Measurements from ENCODE around the gene NAA10. TPM values are rescaled to one million over a fixed set of nuclear protein-coding genes. Genes with fewer than 3 reads are reported as not detected.

Gene NAA10
- total RNA-seq, 4 donors from 2014 or later = 89.3 to 106 (median 95.4) TPM

- Histone ChIP-seq H3K4me1 (peaks cover 41 to 62% (median 54%) of the 10 kb centered on the region in 4 donors), H3K27ac (replicated peaks in 1 of 4) (peak overlapping the region; percentile 95 to 99 (median 98)), H3K9me3 (no peaks in the 10 kb centered on the region), H3K36me3 (peaks cover 3 to 26% (median 23%) of the 10 kb centered on the region in 4 donors), H3K27me3 (no peaks in the 10 kb centered on the region), H3K4me3 (peak overlapping the region in 1 of 4 donors; percentile 16)
- no peak for TF ChIP-seq POLR2A (IDR thresholded peaks at IDR 0.05; ENCODE audit: low read depth)
- intact Hi-C loops (cut with DNase I) = no loop called here
- no peak for DNase-seq (ENCODE audit: extremely low spot score)
- 69% methylated on average over 9 of the region's 14 CpGs for WGBS
Observed at GRCh38 chrX:153966841-153967535, 32.2 kb upstream of the NAA10 start.

DNA sequence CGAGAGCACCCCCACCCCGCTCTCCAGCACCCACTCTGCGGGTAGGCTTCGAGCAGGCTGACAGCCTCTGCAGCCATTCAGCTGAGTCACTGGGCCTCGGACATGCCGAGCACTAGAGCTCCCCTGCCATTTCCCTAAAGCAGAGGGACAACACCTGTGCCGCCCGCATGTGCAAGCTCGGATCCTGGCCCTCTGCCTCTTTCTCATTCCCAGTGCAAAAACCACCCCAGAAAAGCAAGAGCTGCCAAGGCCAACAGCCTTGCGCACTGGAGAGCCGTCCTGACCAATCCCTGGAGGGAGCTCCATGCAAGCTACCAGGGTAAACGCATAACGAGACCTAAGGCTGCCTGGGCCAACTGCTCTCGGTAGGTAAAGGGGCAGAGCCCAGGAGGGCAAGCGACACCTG is 31.4 kb upstream of the NAA10 start:
- Histone ChIP-seq H3K36me3 (peaks cover 9 to 33% (median 30%) of the 10 kb centered on the region in 4 donors), H3K27ac (replicated peaks in 1 of 4) (peak overlapping the region; percentile 95 to 99 (median 98)), H3K4me1 (peaks cover 41 to 62% (median 54%) of the 10 kb centered on the region in 4 donors), H3K27me3 (no peaks in the 10 kb centered on the region), H3K4me3 (no peak overlapping the region), H3K9me3 (no peaks in the 10 kb centered on the region)
- TF ChIP-seq EP300 (IDR thresholded peaks at IDR 0.05) (no peak), POLR2AphosphoS5 (IDR thresholded peaks at IDR 0.05) (peak; percentile 13 to 19)
- intact Hi-C loops (cut with DNase I) = no loop called here
- no peak for DNase-seq (ENCODE audit: extremely low spot score)
- WGBS = 53% methylated on average over 6 of the region's 15 CpGs

DNA sequence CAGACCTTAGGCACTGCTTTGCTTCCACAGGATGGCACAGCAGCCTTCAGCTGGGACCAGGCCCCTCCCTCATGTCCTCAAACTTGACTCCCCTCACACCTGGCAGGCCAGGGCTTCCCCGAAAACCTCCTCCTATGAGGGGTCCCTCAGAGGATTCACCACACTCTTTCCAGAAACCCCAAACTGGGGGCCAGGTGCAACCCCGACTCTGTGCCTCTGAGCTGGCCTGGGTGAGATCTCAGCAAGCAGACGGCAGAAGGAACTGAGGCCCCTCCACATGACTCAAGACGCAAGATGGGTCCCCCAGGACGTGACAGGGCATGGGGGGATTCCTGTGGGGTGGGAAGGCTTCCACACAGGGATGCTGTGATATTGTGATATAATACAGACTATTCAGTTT is 30.6 kb upstream of the NAA10 start:
- WGBS = 85% methylated on average over 4 of the region's 5 CpGs
- Histone ChIP-seq H3K4me3 (no peak overlapping the region), H3K4me1 (peaks cover 41 to 62% (median 54%) of the 10 kb centered on the region in 4 donors), H3K27me3 (no peaks in the 10 kb centered on the region), H3K27ac (replicated peaks in 1 of 4) (peak overlapping the region in 3 of 4 donors; percentile 95 to 99 (median 98)), H3K36me3 (peaks cover 15 to 42% (median 38%) of the 10 kb centered on the region in 4 donors), H3K9me3 (no peaks in the 10 kb centered on the region)
- intact Hi-C loops (cut with DNase I) = no loop called here
- DNase-seq (ENCODE audit: extremely low spot score) = no peak
- TF ChIP-seq EP300 (IDR thresholded peaks at IDR 0.05) (no peak), POLR2AphosphoS5 (IDR thresholded peaks at IDR 0.05) (no peak), CTCF (IDR thresholded peaks at IDR 0.05) (no peak), POLR2A (IDR thresholded peaks at IDR 0.05; ENCODE audit: low read depth) (no peak)

- 92% methylated on average over 13 of the region's 14 CpGs for WGBS
- TF ChIP-seq POLR2A (IDR thresholded peaks at IDR 0.05; ENCODE audit: low read depth) = no peak
- no peak for TF ChIP-seq CTCF (IDR thresholded peaks at IDR 0.05)
- TF ChIP-seq POLR2AphosphoS5 (IDR thresholded peaks at IDR 0.05) = no peak
- TF ChIP-seq EP300 (IDR thresholded peaks at IDR 0.05) = no peak
- Histone ChIP-seq H3K27me3 (no peaks in the 10 kb centered on the region), H3K27ac (replicated peaks in 1 of 4) (no peak overlapping the region), H3K4me1 (peaks cover 36 to 52% (median 46%) of the 10 kb centered on the region in 4 donors), H3K36me3 (peaks cover 20 to 55% (median 51%) of the 10 kb centered on the region in 4 donors), H3K4me3 (no peak overlapping the region), H3K9me3 (no peaks in the 10 kb centered on the region)
- intact Hi-C loops (cut with DNase I) = no loop called here
- no peak for DNase-seq (ENCODE audit: extremely low spot score)
Observed at GRCh38 chrX:153964105-153964504, 29.3 kb upstream of the NAA10 start.

GRCh38 chrX:153963546-153963945 is 28.7 kb upstream of the NAA10 start:
- H3K27me3 ChIP-seq = no peaks in the 10 kb centered on the region
- intact Hi-C loops (cut with DNase I) = no loop called here
- H3K4me3 ChIP-seq = no peak overlapping the region
- no peak overlapping the region for H3K27ac ChIP-seq (replicated peaks in 1 of 4)
- H3K9me3 ChIP-seq = no peaks in the 10 kb centered on the region
- DNase-seq (ENCODE audit: extremely low spot score) = no peak
- no peak for TF ChIP-seq EP300 (IDR thresholded peaks at IDR 0.05)
- TF ChIP-seq POLR2AphosphoS5 (IDR thresholded peaks at IDR 0.05) = no peak
- TF ChIP-seq POLR2A (IDR thresholded peaks at IDR 0.05; ENCODE audit: low read depth) = no peak
- TF ChIP-seq CTCF (IDR thresholded peaks at IDR 0.05) = no peak
- H3K4me1 ChIP-seq = peaks cover 30 to 46% (median 40%) of the 10 kb centered on the region in 4 donors
- WGBS = 83% methylated on average over 2 of the region's 12 CpGs
- H3K36me3 ChIP-seq = peaks cover 20 to 60% (median 56%) of the 10 kb centered on the region in 4 donors

Measured in esophagus muscularis mucosa (tissue), 4 donors.